HepG2 (cell line): ENCODE measurements around the gene HACD2. TPM values are rescaled to one million over a fixed set of nuclear protein-coding genes. Genes with fewer than 3 reads are reported as not detected.

ENCODE experiments used
- ATAC-seq: fragments of 200-7000 bp; cut with Tn5 transposase; 3 replicates; pipeline ENCODE4 v1.9.1; 2020; ENCODE audit warnings: mild to moderate bottlenecking, moderate library complexity
- BruUV-seq: library from RNA; stranded (reverse); fragments of 400-500 nt; replicated peaks from 2 replicates; lab custom pipeline; 2021; lab: Mats Ljungman, UMichigan
- CTCF ChIA-PET: fragments of 300-600 bp; formaldehyde crosslinking; extraction: SDS; loops from one replicate; lab custom pipeline; 2021; ENCODE audit warnings: low total read pairs, inconsistent platforms, low intra/inter-chr PET ratio; lab: Yijun Ruan, JAX
- POLR2A ChIA-PET: fragments of 350-600 bp; sonication (Branson Sonifier 250); formaldehyde crosslinking; loops from one replicate; lab custom pipeline; 2020; ENCODE audit warnings: antibody characterized with exemption, inconsistent platforms; lab: Yijun Ruan, JAX
- DNase-seq: peaks from one replicate; pipeline ENCODE4 v3.0.0-alpha.2; 2015; ENCODE audit warnings: low spot score
- FAIRE-seq: peaks from 3 replicates; lab custom pipeline; 2011; peaks lifted over from hg19 to GRCh38; lab: Jason Lieb, UNC
- H2AFZ ChIP-seq: one replicate; pipeline ENCODE4 v1.6.1; 2011; ENCODE audit warnings: low read length, inconsistent platforms
- H3K27ac ChIP-seq: fragments of 300-600 bp; 3 replicates; pipeline ENCODE4 v1.8.0; 2011; ENCODE audit warnings: mixed run types, mild to moderate bottlenecking, mixed read lengths, low read length, inconsistent platforms; ENCODE audit not compliant: insufficient read depth; ENCODE audit errors: extremely low read length
- H3K27me3 ChIP-seq, 2 experiments: fragments of 200-600 bp in 1 of 2; 2 replicates in 1 of 2; 3 replicates in 1 of 2; pipeline versions ENCODE4 v1.6.0 to v1.8.0; 2011; ENCODE audit warnings: low read length in 2 of 2, mild to moderate bottlenecking in 2 of 2, moderate library complexity in 2 of 2, inconsistent platforms in 1 of 2; ENCODE audit not compliant: insufficient read depth in 2 of 2, control insufficient read depth in 1 of 2
- H3K36me3 ChIP-seq, 2 experiments: fragments of 200-600 bp in 1 of 2; replicated peaks in 1 of 2; 2 replicates in 1 of 2; 3 replicates in 1 of 2; pipeline versions ENCODE4 v1.5.1 to v1.8.0; 2011; ENCODE audit warnings: low read length in 2 of 2, inconsistent platforms in 1 of 2; ENCODE audit not compliant: insufficient read depth in 2 of 2, control insufficient read depth in 1 of 2
- H3K4me1 ChIP-seq: 2 replicates; pipeline ENCODE4 v1.5.1; 2012; ENCODE audit warnings: low read length, inconsistent platforms; ENCODE audit not compliant: insufficient read depth
- H3K4me2 ChIP-seq: 2 replicates; pipeline ENCODE4 v1.6.0; 2011; ENCODE audit warnings: low read depth, low read length, inconsistent platforms
- H3K4me3 ChIP-seq, 3 experiments: fragments of 200-600 bp in 1 of 3; sonication (generic), shearing (Covaris generic) in 1 of 3; replicated peaks in 1 of 3; 2 replicates each; pipeline ENCODE4 v1.5.1; 2011 to 2016; ENCODE audit warnings: low read length in 3 of 3, inconsistent platforms in 2 of 3, low read depth in 2 of 3, mild to moderate bottlenecking in 2 of 3, control low read depth in 1 of 3, mixed read lengths in 1 of 3; ENCODE audit not compliant: insufficient read depth in 1 of 3
- H3K79me2 ChIP-seq: one replicate; pipeline ENCODE4 v1.6.1; 2011; ENCODE audit warnings: low read length, inconsistent platforms; ENCODE audit not compliant: insufficient read depth
- H3K9ac ChIP-seq: 2 replicates; pipeline ENCODE4 v1.6.0; 2011; ENCODE audit warnings: mild to moderate bottlenecking, low read depth, low read length, inconsistent platforms; ENCODE audit not compliant: insufficient read depth
- H3K9me3 ChIP-seq: 2 replicates; pipeline ENCODE4 v1.5.1; 2012; ENCODE audit warnings: mild to moderate bottlenecking, low read length
- H4K20me1 ChIP-seq: 2 replicates; pipeline ENCODE4 v1.6.0; 2011; ENCODE audit warnings: inconsistent platforms, mild to moderate bottlenecking, low read length, moderate library complexity; ENCODE audit not compliant: insufficient read depth
- CREM ChIP-seq, 2 experiments: sonication (generic) in 1 of 2; formaldehyde crosslinking in 1 of 2; IDR thresholded peaks; 2 replicates each; pipeline versions ENCODE4 v1.4.0 to v1.6.1; 2016 to 2020; ENCODE audit warnings: antibody characterized with exemption in 1 of 2, mild to moderate bottlenecking in 1 of 2, missing genetic modification reagents in 1 of 2
- DMAP1 ChIP-seq: IDR thresholded peaks from 2 replicates; pipeline ENCODE4 v1.6.1; 2016
- HNF1A ChIP-seq, 2 experiments: sonication (generic) in 1 of 2; formaldehyde crosslinking in 1 of 2; IDR thresholded peaks; 2 replicates each; pipeline versions ENCODE4 v1.4.0 to v1.6.1; 2016 to 2020; ENCODE audit warnings: borderline replicate concordance in 1 of 2, low read depth in 1 of 2, mild to moderate bottlenecking in 1 of 2, missing genetic modification reagents in 1 of 2
- POLR2AphosphoS2 ChIP-seq: IDR thresholded peaks from 2 replicates; pipeline ENCODE4 v1.6.1; 2011; ENCODE audit warnings: low read depth, low read length, improper control_type of control experiment
- THAP11 ChIP-seq: IDR thresholded peaks from 2 replicates; pipeline ENCODE4 v1.6.1; 2016; ENCODE audit warnings: missing biosample characterization, missing genetic modification reagents
- ZBTB10 ChIP-seq: sonication (generic); formaldehyde crosslinking; IDR thresholded peaks from 2 replicates; pipeline ENCODE4 v1.4.0; 2020; ENCODE audit warnings: missing genetic modification reagents, borderline replicate concordance
- ZNF136 ChIP-seq: sonication (generic); formaldehyde crosslinking; IDR thresholded peaks from 2 replicates; pipeline ENCODE4 v1.8.1; 2022; ENCODE audit warnings: low read depth, mild to moderate bottlenecking, moderate library complexity, missing genetic modification reagents
- ZNF20 ChIP-seq: sonication (generic); formaldehyde crosslinking; IDR thresholded peaks from 2 replicates; pipeline ENCODE4 v1.4.0; 2020; ENCODE audit warnings: mild to moderate bottlenecking, moderate library complexity, missing genetic modification reagents
- ZNF335 ChIP-seq: sonication (generic); formaldehyde crosslinking; IDR thresholded peaks from 2 replicates; pipeline ENCODE4 v1.4.0; 2020; ENCODE audit warnings: missing genetic modification reagents
- ZNF414 ChIP-seq: sonication (generic); formaldehyde crosslinking; IDR thresholded peaks from 2 replicates; pipeline ENCODE4 v1.5.0; 2020; ENCODE audit warnings: missing genetic modification reagents
- ZNF556 ChIP-seq: sonication (generic); formaldehyde crosslinking; IDR thresholded peaks from 2 replicates; pipeline ENCODE4 v1.4.0; 2020; ENCODE audit warnings: mild to moderate bottlenecking, missing genetic modification reagents, borderline replicate concordance
- ZNF782 ChIP-seq: sonication (generic); formaldehyde crosslinking; IDR thresholded peaks from 2 replicates; pipeline ENCODE4 v1.4.0; 2020; ENCODE audit warnings: missing genetic modification reagents, mild to moderate bottlenecking, borderline replicate concordance
- WGBS: methylation state at CpG from one replicate; pipeline ENCODE4 v1.1.6; 2017; ENCODE audit warnings: low lambda C conversion rate; 5-methylcytosine and 5-hydroxymethylcytosine counted together
- in situ Hi-C: cut with HindIII; loops from 2 replicates; pipeline ENCODE4 v1.10.0; 2017; ENCODE audit warnings: low pct_unique_long_range_greater_than_20kb; ENCODE audit not compliant: extremely low pct_ligation_motif_present
- intact Hi-C: fragments of 100-400 bp; cut with micrococcal nuclease; formaldehyde crosslinking; loops from one replicate; pipeline ENCODE4 v1.10.0; 2022; ENCODE audit not compliant: unreplicated experiment
- polyA plus RNA-seq, 8 experiments: library from polyadenylated mRNA; depleted of rRNA in 3 of 8; stranded (reverse) in 7 of 8; unstranded in 1 of 8; fragments of >200 nt; fragmentation: Illumina TruSeq in 4 of 8; extraction: Trizol in 4 of 8; gene quantifications; 2 replicates each; pipeline versions ENCODE4 v1.2.1 to v1.2.3, GENCODE V29; 2011 to 2016; ENCODE audit warnings: low read depth in 4 of 8, missing spikeins in 1 of 8, mixed read lengths in 1 of 8; ENCODE audit not compliant: insufficient read depth in 1 of 8
- total RNA-seq, 5 experiments: library from RNA; depleted of rRNA; stranded (reverse); fragments of >200 nt; fragmentation: Illumina TruSeq; extraction: Trizol; gene quantifications; 2 replicates each; pipeline ENCODE4 v1.2.3, GENCODE V29; 2016; ENCODE audit warnings: low read depth in 1 of 5

HACD2 gene
- total and polyA plus RNA-seq, 2 of the 13 experiments (the other 11 are each of a cell fraction or from before 2014, with no cell fraction given) = 47.0 to 50.4 TPM

GRCh38 chr3:123613543-123613942 lies 28.7 kb upstream of the HACD2 start:
- Histone ChIP-seq H3K9ac (no peak overlapping the region), H3K27me3 (no peaks in the 10 kb centered on the region), H3K79me2 (no peaks in the 10 kb centered on the region), H3K4me3 (no peak overlapping the region), H3K36me3 (peaks cover 7 to 16% of the 10 kb centered on the region in 2 experiments), H4K20me1 (no peaks in the 10 kb centered on the region), H3K27ac (no peak overlapping the region), H3K4me1 (peaks cover 15% of the 10 kb centered on the region), H3K9me3 (no peaks in the 10 kb centered on the region), H3K4me2 (no peak overlapping the region), H2AFZ (no peak overlapping the region)
- POLR2A ChIA-PET = no interaction called here
- no TSS peak for BruUV-seq
- WGBS = 96% methylated on average over 2 of the region's 2 CpGs
- in situ Hi-C loops = no loop called here
- DNase-seq (no peak), ATAC-seq (no peak), FAIRE-seq (no peak)
- CTCF ChIA-PET = no interaction called here
- intact Hi-C loops = no loop called here
- TF ChIP-seq ZBTB10 = no peak
- TF ChIP-seq HNF1A (IDR thresholded peaks at IDR 0.05; ENCODE audit: low read depth) = no peak
- no peak for TF ChIP-seq HNF1A (CRISPR knock-in tag; IDR thresholded peaks at IDR 0.05; ENCODE audit: borderline replicate concordance)
- TF ChIP-seq CREM (IDR thresholded peaks at IDR 0.05) = no peak
- TF ChIP-seq CREM (CRISPR knock-in tag; IDR thresholded peaks at IDR 0.05) = no peak
- TF ChIP-seq ZNF556 (CRISPR knock-in tag) = no peak
- no peak for TF ChIP-seq THAP11 (CRISPR knock-in tag)
- no peak for TF ChIP-seq ZNF136 (CRISPR knock-in tag)
- no peak for TF ChIP-seq POLR2AphosphoS2
- TF ChIP-seq ZNF335 (CRISPR knock-in tag) = no peak
- TF ChIP-seq DMAP1 (CRISPR knock-in tag) = no peak
- no peak for TF ChIP-seq ZNF782 (CRISPR knock-in tag)
- TF ChIP-seq ZNF414 (CRISPR knock-in tag) = no peak
- no peak for TF ChIP-seq ZNF20 (CRISPR knock-in tag)
